Measurements from ENCODE around the gene SPTB. TPM values are rescaled to one million over a fixed set of nuclear protein-coding genes. Genes with fewer than 3 reads are reported as not detected.
A peak's percentile ranks its signal among the peaks of the same experiment; 100 is the strongest.

SPTB gene
- total RNA-seq, 1 experiment from 2014 or later, result 1.9 TPM

DNA sequence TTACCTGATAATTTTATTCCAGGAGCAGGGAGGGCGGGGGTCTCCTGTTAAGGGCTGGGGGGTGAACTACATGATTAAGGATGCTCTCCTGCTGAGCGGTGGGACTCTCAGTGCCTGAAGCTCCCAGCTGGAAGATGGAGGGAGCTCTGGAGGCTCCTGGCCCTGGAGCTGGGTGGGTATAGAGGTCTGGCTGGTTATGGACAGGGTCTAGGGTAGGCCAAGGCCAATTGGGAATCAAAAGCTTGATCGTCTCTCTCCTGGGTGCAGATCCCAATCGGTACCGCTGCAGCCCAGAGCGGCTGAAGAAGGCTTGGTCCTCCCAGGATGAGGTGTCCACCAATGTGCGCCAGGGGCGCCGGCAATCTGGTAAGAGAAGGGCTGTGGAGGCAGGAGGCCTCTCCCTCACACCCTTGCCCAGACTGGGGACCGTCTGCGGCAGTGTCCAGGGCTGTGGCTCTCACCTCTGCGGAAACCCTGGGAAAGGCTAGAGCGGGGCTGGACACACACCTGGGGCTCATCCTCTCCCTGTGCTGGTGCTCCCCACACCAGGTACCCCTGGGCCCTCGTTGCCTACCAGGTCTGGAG lies 147.1 kb downstream of the SPTB start:
- DNase-seq (ENCODE audit: low read depth), result no peak

- DNase-seq (ENCODE audit: low read depth), result no peak
Observed at GRCh38 chr14:64732066-64732465, 147.6 kb downstream of the SPTB start.

GRCh38 chr14:64731141-64731581 lies 148.5 kb downstream of the SPTB start:
- no peak for DNase-seq (ENCODE audit: low read depth)

- DNase-seq (ENCODE audit: low read depth), result no peak
Observed at GRCh38 chr14:64730681-64731080, 149.0 kb downstream of the SPTB start.

DNA sequence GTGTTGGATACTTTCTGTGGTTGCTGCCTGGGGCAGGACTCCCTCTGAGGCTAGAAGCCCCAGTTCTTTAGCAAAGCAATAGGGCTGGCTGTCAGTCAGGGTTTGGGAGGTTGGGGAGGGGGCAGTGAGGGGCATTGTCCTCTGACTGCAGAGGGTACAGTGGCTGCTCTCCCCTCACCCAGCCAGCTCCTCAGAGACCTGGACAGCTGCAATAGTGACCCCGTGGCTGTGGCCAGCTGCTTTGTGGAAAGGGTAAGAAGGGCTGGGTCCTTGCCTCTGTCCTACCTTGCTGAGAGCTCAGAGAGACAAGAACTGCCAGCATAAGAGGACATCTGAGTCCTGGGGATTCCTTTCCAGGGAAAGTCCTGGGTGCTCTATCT lies 149.7 kb downstream of the SPTB start:
- no peak for DNase-seq (ENCODE audit: low read depth)

DNA sequence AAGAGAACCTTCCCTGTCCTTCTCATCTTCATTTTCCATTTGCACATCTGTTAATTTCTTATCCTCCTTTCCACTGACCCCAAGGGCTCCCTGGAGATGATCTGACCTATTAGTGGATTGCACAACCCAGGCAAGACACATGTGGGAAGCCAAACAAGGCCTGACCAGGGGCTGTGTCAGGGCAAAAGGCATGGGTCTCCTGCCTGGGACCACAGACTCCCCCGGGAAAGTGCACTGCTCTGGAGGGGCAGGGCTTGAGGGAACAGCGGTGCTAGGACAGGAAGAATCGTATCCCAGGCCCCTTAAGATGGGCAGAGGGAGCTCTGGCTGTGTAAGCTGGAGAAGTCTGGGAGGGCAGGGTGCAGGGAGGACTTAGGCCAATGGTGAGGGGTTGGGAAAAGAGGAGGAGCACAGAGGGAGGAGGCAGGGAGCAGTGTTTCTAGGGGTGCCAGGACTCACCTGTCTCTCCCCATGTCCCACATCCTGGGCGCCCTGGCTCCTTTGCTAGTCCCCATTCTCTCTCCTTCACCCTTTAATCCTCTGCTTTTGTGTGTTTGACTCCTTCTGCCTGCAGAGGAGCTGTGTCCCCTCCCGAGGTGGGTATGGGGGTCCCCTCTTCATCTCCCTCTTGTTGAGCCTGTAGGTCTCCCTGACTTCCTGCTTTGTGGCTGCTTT lies 150.2 kb downstream of the SPTB start:
- no peak for DNase-seq (ENCODE audit: low read depth)

DNA sequence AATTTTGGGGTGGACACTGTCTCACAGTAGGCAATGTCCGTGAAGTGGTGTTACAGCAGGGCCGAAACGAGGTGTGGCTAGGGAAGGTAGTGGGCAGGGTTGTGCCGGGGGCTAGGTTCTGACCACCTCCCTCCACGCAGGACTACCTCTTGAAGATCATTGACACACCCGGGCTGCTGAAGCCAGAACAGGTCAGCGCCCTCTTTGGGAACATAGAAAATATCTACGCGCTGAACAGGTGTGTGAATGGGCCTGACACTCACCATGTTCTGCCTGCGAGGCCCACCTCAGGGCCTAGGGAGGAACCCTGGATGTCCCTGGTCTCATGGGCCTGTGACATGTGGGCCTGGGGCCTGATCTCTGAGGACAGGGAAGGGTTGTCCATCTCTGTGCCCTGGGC lies 150.9 kb downstream of the SPTB start:
- no peak for DNase-seq (ENCODE audit: low read depth)

DNA sequence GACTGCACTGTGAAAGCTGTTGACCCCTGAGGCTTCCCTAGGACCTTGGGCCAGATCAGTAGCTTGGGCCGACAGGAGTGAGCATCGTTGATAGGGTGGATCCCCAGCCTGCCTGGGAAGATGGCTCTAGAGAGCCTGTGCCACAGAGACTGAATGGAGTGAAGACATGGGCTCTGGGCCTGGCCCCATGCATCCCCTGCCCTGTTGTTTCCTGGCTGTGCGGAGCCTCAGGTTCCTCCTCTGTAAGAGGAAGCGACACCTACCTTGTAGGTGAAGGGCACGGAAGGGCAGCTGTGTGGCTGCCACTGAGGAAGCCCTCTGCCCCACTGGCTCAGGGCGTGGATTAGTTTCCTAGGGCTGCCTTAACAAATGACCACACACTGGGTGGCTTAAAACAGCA lies 151.6 kb downstream of the SPTB start:
- no peak for DNase-seq (ENCODE audit: low read depth)

GRCh38 chr14:64727551-64728071 lies 152.1 kb downstream of the SPTB start:
- DNase-seq (ENCODE audit: low read depth), result no peak

DNA sequence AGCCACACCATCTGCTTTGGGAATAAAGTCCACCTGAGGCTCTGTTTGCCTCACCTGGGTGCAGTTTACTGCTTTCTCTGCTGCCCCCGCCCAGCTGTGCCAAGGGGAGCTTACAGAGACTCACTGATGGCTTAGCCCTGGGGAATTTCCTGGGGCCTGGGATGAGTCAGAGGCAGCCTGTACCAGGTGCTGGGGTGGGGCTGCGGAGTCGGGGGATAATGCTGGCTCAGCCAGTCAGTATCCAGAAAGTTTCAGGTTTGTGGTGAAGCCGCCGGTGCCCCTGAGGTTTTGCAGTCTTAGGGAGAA lies 153.2 kb downstream of the SPTB start:
- peak; percentile 83 for DNase-seq (ENCODE audit: low read depth)

- DNase-seq (ENCODE audit: low read depth), result no peak
Observed at GRCh38 chr14:64725879-64726584, 153.7 kb downstream of the SPTB start.

DNA sequence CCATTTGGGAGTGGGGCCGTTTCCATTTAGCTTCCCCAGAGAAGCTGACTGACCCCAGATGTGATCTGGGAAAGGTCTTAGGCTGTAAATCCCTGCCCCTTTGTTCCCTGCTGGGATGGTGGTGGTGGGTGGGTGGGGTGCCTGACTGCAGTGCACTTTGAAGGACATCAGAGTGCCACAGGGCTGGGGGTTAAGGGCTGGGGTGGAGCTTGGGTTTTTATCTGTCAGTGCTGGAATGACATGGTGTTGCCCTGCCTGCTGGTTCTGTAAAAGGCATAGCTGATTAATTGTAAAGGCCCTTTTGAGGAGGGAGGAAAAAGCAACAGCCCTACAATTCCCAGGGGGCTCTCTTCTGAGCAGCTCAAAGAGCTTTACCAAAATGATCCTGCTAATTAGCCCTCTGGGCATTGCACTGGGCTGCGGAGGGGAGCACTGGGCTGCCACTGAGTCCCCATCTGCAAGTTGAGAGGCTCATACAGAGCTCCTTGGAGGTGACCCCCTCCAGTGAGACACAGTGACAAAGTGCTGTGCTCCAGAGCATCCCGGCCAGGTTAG lies 154.4 kb downstream of the SPTB start:
- no peak for DNase-seq (ENCODE audit: low read depth)

- no peak for DNase-seq (ENCODE audit: low read depth)
Observed at GRCh38 chr14:64724578-64724930, 155.2 kb downstream of the SPTB start.

DNA sequence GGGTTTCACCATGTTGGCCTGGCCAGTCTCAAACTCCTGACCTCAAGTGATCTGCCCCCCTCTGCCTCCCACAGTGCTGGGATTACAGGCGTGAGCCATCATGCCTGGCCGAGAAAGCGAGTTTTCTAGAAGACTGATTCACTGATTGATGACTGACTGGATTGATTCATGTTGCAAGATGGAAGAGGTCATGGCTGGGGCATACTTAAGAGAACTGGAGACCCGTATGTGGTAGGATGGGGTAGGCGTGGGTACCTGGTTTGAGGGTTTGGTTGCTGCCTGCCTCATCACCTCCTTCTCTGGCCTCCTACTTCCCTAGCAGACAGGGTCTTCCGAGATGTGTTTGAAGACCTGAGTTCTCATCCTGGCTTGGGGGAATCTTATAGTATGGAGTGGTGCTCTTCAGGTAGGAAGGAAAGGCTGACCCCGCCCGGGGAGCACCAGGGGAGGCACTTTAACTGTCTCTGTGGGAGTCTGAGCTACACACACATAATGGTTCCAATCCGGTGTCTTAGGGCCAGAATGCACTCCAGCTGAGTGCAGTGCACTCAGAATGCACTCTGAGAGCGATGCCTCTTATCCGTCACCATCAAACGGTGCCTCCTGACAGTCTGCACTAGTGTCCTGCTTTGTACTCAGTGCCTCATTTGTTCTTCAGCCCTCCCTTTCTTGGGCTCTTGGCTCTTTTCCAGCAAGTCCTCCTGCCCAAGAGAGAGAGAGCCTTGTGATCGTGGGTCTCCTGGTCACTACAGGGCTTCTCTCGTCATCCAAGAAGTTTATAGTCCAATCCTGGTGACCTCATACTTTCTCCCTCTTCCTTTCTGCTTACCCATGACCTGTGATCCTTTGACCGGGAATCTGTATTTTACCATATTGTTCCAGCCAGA lies 155.8 kb downstream of the SPTB start:
- DNase-seq (ENCODE audit: low read depth), result no peak

- no peak for DNase-seq (ENCODE audit: low read depth)
Observed at GRCh38 chr14:64722842-64723447, 156.8 kb downstream of the SPTB start.

- no peak for DNase-seq (ENCODE audit: low read depth)
Observed at GRCh38 chr14:64721899-64722298, 157.8 kb downstream of the SPTB start.

DNA sequence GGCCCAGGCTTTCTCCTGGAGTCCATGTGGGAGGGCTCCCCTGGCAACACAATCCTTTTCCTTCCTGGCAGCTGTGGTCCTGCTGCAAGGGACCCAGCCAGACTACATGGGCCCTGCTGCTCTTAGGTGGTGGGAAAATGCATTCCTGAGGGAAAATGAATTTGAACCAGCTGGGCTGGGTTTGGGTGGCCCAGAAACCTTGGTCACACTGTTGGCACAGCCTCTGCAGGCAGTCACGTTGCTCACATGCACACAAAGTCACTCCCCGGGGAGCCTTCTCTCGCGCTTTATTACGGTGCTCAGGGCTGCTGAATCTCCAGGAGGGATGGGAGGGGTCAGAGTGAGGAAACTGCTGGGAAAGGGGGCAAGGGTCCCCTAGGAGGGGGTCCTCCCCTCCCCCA lies 158.3 kb downstream of the SPTB start:
- DNase-seq (ENCODE audit: low read depth), result no peak

DNA sequence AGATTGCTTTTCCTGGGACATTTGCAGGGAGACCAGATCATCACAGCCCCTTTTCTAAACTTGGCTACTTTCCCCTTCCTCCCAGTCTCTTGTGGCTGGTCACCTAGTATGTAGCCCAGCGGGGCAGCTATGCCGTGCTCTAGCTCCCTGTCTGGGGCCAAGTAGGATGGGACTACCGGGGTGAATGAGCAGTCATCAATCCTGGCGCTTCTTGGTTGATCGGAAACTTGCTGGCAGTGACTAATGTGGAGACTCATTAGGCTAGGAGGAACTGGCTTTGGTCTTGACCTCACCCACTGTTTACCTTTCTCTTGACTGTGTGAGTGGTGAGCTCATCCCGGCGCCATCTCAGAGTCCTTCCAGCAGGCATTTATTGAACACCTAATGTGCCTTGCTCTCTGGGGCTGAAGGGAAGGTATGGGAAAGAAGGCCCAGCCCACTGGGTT lies 159.6 kb downstream of the SPTB start:
- peak; percentile 97 for DNase-seq (ENCODE audit: low read depth)

GRCh38 chr14:64719601-64720000 lies 160.1 kb downstream of the SPTB start:
- DNase-seq (ENCODE audit: low read depth), result no peak

GRCh38 chr14:64718762-64719161 lies 160.9 kb downstream of the SPTB start:
- DNase-seq (ENCODE audit: low read depth), result no peak

- no peak for DNase-seq (ENCODE audit: low read depth)
Observed at GRCh38 chr14:64717870-64718269, 161.8 kb downstream of the SPTB start.

Measured in HT1080 (cell line).